Measurements from ENCODE around the gene DGLUCY. TPM values are rescaled to one million over a fixed set of nuclear protein-coding genes. Genes with fewer than 3 reads are reported as not detected.
"Not testable (repeated sequence)": the region's sequence is repeated elsewhere in the genome, so short reads cannot be mapped to it uniquely, and the experiment has no call there.

Gene DGLUCY, protein sequence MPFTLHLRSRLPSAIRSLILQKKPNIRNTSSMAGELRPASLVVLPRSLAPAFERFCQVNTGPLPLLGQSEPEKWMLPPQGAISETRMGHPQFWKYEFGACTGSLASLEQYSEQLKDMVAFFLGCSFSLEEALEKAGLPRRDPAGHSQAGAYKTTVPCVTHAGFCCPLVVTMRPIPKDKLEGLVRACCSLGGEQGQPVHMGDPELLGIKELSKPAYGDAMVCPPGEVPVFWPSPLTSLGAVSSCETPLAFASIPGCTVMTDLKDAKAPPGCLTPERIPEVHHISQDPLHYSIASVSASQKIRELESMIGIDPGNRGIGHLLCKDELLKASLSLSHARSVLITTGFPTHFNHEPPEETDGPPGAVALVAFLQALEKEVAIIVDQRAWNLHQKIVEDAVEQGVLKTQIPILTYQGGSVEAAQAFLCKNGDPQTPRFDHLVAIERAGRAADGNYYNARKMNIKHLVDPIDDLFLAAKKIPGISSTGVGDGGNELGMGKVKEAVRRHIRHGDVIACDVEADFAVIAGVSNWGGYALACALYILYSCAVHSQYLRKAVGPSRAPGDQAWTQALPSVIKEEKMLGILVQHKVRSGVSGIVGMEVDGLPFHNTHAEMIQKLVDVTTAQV
- 10 to 100 TPM; 73.8 to 88.7 TPM for total RNA-seq

DNA sequence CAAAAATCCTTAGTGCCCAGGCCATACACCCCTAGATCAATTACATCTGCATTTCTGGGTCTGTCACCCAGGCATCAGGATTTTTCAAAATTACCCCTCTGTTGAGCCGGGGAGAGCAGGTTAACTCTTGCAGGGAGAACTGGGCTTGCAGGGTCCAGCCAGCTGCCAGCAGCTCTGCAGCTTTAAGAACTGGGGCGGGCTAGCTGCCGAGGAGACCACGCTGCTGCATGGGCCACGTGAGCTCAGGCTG, at the start of gene DGLUCY:
DGLUCY (plus strand) TSS at position 245 of the 250 bp plus-strand sequence. CDS start 46,222 bp downstream, outside the sequence.
- peak within 1 kb of the TSS; percentile 95 for H3K27ac Mint-ChIP-seq
- H3K9me3 Mint-ChIP-seq, result no peaks in the 10 kb centered on the region
- no peaks in the 10 kb centered on the region for H3K27me3 Mint-ChIP-seq
- peak within 1 kb of the TSS; percentile 86 for H3K4me3 Mint-ChIP-seq
- H3K36me3 Mint-ChIP-seq (ENCODE audit: low read depth), result peaks cover 45% of the 10 kb centered on the region
- peaks cover 42% of the 10 kb centered on the region for H3K4me1 Mint-ChIP-seq
- no peak for ATAC-seq (replicated peaks)

DNA sequence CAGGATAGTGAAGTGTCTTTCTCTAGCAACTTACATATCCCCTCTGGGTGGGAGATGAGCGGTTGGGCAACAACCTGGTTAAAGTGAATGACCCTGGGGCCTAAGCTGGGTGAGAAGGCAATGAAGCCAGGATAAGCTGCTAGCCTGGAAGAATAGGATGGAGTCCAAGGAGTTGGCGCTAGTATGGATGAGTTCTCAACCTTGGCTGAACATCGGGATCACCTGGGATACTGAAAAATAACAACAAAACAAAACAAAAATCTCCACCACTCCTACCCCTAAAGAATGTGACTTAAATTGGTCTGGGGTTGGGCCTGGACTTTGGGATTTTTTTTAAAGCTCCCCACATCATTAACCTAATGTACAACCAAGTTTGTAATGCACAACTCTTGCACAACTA, 48.6 kb upstream of the DGLUCY start:
- ATAC-seq (replicated peaks), result no peak
- no peaks in the 10 kb centered on the region for H3K9me3 Mint-ChIP-seq
- no peaks in the 10 kb centered on the region for H3K27me3 Mint-ChIP-seq
- H3K36me3 Mint-ChIP-seq (ENCODE audit: low read depth), result no peaks in the 10 kb centered on the region
- no peak overlapping the region for H3K4me3 Mint-ChIP-seq
- H3K4me1 Mint-ChIP-seq, result peaks cover 46% of the 10 kb centered on the region
- peak overlapping the region; percentile 39 for H3K27ac Mint-ChIP-seq

DNA sequence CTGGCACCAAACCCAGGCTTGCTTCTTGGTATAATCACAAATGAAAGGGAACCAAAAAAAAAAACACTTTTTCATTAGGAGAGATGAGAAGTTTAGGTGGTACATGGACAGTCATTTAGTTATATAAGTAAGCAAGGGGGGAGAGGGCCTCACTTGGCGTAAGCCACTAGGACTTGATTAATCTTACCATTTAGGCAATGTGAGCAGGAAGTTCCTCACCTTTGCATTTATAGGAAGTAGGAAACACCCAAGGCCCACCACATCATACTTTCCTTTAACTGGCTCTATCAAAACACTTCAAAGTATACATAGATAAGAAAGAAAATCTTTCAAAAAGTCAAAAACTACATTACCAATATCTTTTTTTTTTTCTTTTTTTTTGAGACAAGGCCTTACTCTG, 46.7 kb upstream of the DGLUCY start:
- H3K9me3 Mint-ChIP-seq, result no peaks in the 10 kb centered on the region
- no peaks in the 10 kb centered on the region for H3K36me3 Mint-ChIP-seq (ENCODE audit: low read depth)
- H3K4me3 Mint-ChIP-seq, result peak overlapping the region; percentile 53
- no peak for ATAC-seq (replicated peaks)
- no peaks in the 10 kb centered on the region for H3K27me3 Mint-ChIP-seq
- H3K27ac Mint-ChIP-seq, result peak overlapping the region; percentile 86
- H3K4me1 Mint-ChIP-seq, result peaks cover 51% of the 10 kb centered on the region

DNA sequence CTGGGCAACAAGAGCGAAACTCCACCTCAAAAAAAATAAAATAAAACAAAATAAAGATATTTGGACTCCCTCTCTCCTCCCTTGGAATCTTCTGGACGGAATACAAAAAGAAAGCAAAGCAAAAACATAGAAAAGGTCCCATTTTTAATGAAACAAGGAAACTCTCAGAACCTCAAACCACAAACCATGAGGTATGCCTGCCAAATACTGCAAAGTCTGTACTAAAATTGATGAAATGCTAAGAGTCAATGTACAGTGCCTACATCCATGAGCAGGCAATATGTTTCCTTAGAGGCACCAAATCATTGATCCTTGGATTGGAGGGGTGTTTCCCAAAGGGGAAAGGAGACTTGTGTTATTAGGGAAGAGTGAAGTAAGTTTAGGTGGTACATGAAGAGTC, 45.2 kb upstream of the DGLUCY start:
- H3K27ac Mint-ChIP-seq, result peak overlapping the region; percentile 51
- H3K4me3 Mint-ChIP-seq, result peak overlapping the region; percentile 53
- ATAC-seq (replicated peaks), result peak; percentile 55
- peaks cover 41% of the 10 kb centered on the region for H3K4me1 Mint-ChIP-seq
- H3K9me3 Mint-ChIP-seq, result no peaks in the 10 kb centered on the region
- H3K36me3 Mint-ChIP-seq (ENCODE audit: low read depth), result no peaks in the 10 kb centered on the region
- H3K27me3 Mint-ChIP-seq, result no peaks in the 10 kb centered on the region

DNA sequence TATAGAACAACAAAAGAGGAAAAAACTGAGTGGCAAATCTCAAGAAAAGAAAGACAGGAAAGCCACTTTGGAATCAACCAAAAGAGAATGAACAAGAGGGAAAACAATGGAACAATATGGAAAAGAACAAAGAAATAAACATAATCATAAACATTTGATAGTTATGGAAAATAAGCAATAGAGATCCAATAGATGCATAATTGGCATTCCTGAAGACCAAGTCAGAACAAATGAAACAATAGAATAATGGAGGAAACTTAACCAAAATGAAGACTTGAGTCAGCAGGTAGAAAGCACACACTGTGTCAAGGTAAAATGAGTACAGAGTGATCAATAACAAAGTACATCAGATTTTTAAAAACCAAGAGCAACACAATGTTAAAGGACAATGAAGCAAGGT, 43.3 kb upstream of the DGLUCY start:
- ATAC-seq (replicated peaks), result no peak
- Mint-ChIP-seq H3K9me3 (no peaks in the 10 kb centered on the region), H3K27me3 (no peaks in the 10 kb centered on the region), H3K36me3 (ENCODE audit: low read depth) (no peaks in the 10 kb centered on the region), H3K4me1 (peaks cover 29% of the 10 kb centered on the region), H3K4me3 (no peak overlapping the region), H3K27ac (no peak overlapping the region)

DNA sequence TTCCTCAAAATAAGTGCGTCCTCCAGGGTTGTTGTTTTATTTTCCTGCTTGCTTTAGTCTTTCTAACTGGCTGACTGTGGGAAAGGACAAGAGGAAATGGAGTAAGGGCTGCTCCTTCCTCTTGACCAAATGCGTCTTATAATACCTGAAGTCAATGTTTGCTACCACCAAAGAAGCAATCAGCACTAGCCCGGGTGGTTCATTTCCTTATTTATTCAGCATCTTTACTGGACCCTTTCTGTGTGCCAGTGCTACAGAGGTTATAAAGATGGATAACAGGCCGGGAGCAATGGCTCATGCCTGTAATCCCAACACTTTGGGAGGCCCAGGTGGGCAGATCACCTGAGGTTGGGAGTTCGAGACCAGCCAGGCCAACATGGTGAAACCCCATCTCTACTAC, 38.3 kb upstream of the DGLUCY start:
- H3K27ac Mint-ChIP-seq, result no peak overlapping the region
- no peak for ATAC-seq (replicated peaks)
- H3K4me1 Mint-ChIP-seq, result peaks cover 33% of the 10 kb centered on the region
- no peak overlapping the region for H3K4me3 Mint-ChIP-seq
- H3K27me3 Mint-ChIP-seq, result no peaks in the 10 kb centered on the region
- no peaks in the 10 kb centered on the region for H3K36me3 Mint-ChIP-seq (ENCODE audit: low read depth)
- no peaks in the 10 kb centered on the region for H3K9me3 Mint-ChIP-seq

DNA sequence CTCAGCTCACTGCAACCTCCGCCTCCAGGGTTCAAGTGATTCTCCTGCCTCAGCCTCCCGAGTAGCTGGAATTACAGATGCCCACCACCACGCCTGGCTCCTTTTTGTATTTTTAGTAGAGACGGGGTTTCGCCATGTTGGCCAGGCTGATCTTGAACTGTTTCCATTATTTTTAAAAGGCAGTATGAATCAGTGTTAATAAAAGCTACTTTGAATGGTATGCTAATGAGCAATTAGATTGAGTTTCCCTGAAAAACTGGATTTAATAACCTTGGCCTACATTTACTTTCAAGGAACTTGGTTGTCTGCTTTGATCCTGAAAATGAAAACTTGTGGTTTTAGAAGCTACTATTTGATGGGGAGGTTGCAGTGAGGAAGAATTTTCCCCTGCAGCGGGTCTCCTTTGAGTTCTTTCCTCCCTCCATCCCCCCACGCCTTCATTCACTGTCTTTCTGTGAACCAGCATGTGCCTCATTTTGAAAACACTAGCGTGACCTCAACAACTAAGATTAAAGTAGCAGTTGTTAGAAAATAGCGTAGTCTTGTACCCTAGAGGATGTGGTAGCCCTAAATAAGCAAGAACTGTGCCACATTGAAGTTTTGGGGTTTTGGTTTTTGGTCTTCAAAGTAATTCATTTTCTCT, 35.7 kb upstream of the DGLUCY start:
- Mint-ChIP-seq H3K4me1 (peaks cover 30% of the 10 kb centered on the region), H3K9me3 (no peaks in the 10 kb centered on the region), H3K4me3 (peak overlapping the region; percentile 65), H3K27me3 (no peaks in the 10 kb centered on the region), H3K27ac (peak overlapping the region; percentile 77), H3K36me3 (ENCODE audit: low read depth) (no peaks in the 10 kb centered on the region)
- peak; percentile 98 for ATAC-seq (replicated peaks)

DNA sequence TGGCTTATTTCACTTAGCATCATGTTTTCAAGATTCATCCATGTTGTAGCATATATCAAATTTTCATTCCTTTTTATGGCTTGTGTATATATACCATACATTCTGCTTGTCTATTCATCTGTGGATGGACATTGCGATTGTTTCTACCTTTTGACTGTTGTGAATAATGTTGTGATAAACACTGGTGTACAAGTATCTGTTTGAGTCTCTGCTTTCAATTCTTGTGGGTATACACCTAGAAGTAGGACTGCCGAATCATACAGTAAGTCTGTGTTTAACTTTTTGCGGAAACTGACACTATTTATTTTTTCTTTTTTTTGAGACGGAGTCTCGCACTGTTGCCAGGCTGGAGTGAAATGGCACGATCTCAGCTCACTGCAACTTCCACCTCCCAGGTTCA, 33.8 kb upstream of the DGLUCY start:
- Mint-ChIP-seq H3K36me3 (ENCODE audit: low read depth) (no peaks in the 10 kb centered on the region), H3K27ac (no peak overlapping the region), H3K4me1 (peaks cover 28% of the 10 kb centered on the region), H3K4me3 (peak overlapping the region; percentile 26), H3K9me3 (no peaks in the 10 kb centered on the region), H3K27me3 (no peaks in the 10 kb centered on the region)
- peak; percentile 18 for ATAC-seq (replicated peaks)

DNA sequence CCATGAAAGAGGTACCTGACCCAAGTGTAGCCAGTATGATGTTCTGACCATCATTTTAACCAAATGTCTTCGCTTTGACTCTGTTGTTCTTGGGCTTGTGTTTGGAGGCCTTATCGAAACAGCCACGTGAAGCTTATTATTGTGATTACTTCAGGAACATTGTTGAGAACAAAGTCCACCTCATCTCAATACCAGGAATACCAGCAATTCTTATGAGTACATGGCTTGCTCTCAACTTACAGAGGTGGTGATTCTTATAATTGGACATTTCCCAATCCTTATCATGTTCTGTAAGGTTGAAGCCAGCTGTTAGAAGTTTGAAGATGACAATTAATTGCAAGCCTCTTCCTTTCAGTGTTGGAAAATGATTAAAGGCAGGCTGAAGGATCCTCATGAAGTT, 31.6 kb upstream of the DGLUCY start:
- H3K4me3 Mint-ChIP-seq, result no peak overlapping the region

DNA sequence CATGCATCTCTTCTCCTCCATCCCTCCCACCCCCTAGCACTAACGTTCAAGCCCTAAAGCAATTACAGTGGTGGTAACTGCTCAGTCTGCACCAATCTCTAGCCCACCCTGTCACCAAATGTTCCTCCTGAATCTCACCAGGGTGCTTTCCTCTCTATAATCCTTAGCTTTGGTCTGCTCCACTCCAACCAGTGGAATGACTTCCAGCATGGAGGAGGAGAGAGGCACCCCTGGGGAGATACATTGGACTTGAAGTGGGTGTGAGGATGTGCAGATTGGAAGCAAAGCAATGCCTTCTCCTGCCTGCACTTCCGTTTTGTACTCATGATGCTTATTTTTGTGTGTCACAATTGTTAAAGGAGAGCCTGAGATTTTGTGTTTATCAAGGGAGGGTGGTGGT, 29.4 kb upstream of the DGLUCY start:
- Mint-ChIP-seq H3K4me3 (no peak overlapping the region), H3K36me3 (ENCODE audit: low read depth) (no peaks in the 10 kb centered on the region), H3K27ac (no peak overlapping the region), H3K4me1 (peaks cover 6% of the 10 kb centered on the region), H3K9me3 (no peaks in the 10 kb centered on the region), H3K27me3 (no peaks in the 10 kb centered on the region)
- ATAC-seq (replicated peaks), result no peak

More for the DNA sequence above, 31.6 kb upstream of the DGLUCY start:
- no peak for ATAC-seq (replicated peaks)
- Mint-ChIP-seq H3K27me3 (no peaks in the 10 kb centered on the region), H3K4me1 (peaks cover 16% of the 10 kb centered on the region), H3K27ac (no peak overlapping the region), H3K36me3 (ENCODE audit: low read depth) (no peaks in the 10 kb centered on the region), H3K9me3 (no peaks in the 10 kb centered on the region)

DNA sequence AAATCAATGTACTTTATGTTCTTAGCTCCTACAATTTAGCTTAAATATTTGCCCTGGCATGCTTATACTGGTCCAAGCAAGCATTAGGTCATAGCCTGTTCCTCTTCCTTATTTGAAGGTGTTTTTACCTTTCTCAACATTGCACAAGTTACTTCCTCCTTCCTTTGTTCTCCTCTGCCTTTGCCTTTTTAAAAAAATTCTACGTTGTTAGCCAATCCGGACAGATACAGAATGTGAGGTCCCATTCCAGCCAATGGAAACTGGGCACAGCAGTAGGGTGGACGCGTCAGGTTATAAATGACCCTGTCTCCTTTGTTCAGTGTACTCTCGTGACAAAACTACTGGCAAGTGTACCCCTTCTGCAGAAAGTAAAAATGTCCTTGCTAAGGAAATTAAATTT, 26.4 kb upstream of the DGLUCY start:
- not testable (repeated sequence) for H3K27me3 Mint-ChIP-seq; ATAC-seq (replicated peaks); H3K36me3 Mint-ChIP-seq (ENCODE audit: low read depth); H3K27ac Mint-ChIP-seq; H3K4me1 Mint-ChIP-seq; H3K4me3 Mint-ChIP-seq; H3K9me3 Mint-ChIP-seq

DNA sequence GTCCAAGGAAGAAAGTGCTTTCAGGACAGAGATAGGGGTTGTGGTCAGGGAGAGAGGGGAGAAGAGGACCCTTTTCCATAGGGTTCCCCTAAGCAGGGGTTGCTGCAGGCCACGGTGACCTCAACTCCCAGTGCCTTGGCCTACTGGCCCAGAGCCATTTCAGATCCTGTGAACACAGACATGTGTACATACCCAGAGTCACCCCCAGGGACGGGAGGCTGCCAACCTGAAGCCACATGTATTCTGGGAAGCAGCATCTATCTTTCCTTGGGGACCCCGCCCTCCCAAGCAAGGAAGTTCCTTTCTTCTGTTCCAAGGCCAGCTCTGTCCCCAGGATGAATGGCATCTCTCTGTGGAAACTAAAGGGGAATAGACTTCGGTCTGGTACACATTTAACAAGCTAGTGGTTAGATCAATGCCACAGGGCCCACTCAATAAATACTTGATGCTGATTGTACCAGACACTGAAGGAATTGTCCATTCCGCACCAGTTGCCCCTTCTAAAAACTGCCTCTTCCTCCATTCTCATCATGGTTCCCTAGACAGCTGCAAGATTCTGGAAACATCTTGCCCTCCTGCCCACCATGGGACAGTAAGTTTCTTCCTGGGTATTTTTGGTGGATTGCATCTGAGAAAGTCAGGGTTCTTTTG, 25.2 kb upstream of the DGLUCY start:
- no peak overlapping the region for H3K27ac Mint-ChIP-seq
- no peak for ATAC-seq (replicated peaks)
- H3K27me3 Mint-ChIP-seq, result no peaks in the 10 kb centered on the region
- H3K4me1 Mint-ChIP-seq, result peaks cover 5% of the 10 kb centered on the region
- H3K4me3 Mint-ChIP-seq, result no peak overlapping the region
- H3K36me3 Mint-ChIP-seq (ENCODE audit: low read depth), result no peaks in the 10 kb centered on the region
- no peaks in the 10 kb centered on the region for H3K9me3 Mint-ChIP-seq

DNA sequence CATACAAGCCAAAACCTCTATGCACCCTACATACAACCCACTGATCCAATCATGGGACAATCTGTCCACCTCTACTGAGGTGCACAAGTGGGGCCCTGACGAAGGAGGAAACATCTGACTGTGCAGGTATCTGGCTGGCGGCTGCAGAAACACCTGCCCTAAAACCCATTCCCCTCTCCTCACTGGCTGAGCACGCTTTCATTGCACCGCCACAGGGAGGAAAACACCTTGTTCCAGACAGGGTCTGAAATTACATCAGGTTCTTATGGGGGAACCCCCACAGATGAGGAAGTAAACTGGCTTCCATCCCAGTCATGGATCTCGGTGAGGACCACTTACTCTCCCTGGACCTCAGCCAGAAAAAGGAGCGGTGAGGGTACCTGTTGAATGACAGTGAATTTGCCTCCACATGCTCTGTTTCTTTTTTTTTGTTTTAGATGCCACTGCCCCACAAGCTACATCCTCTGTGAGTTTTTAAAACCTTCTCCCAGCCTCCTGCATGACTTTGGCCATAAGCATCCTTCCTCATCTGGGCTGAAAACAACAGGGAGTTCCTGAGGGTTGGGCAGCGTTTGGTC, 23.8 kb upstream of the DGLUCY start:
- H3K9me3 Mint-ChIP-seq, result no peaks in the 10 kb centered on the region
- no peaks in the 10 kb centered on the region for H3K36me3 Mint-ChIP-seq (ENCODE audit: low read depth)
- no peak for ATAC-seq (replicated peaks)
- H3K4me3 Mint-ChIP-seq, result no peak overlapping the region
- no peaks in the 10 kb centered on the region for H3K27me3 Mint-ChIP-seq
- peak overlapping the region; percentile 41 for H3K27ac Mint-ChIP-seq
- peaks cover 5% of the 10 kb centered on the region for H3K4me1 Mint-ChIP-seq

DNA sequence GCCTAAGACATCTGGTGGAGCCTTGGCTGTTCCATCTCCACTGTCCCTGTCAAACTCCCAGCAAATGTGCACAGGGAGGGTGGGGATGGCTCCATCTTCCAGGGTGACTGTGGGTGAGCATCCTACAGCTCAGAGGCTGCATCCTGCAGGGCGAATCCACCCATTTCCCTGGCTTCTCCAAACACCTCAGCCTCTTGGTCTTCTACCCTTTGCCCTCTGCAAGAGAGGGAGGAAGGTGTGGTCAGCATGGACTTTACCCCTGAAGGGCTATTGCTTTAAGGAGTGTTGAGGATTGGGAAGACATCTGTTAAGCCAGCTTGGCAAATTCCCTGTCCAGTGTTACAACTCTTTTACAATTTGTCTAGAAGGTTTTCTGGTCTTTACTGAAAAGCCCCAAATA, 23.1 kb upstream of the DGLUCY start:
- Mint-ChIP-seq H3K36me3 (ENCODE audit: low read depth) (no peaks in the 10 kb centered on the region), H3K27me3 (no peaks in the 10 kb centered on the region), H3K9me3 (no peaks in the 10 kb centered on the region), H3K4me3 (no peak overlapping the region), H3K4me1 (peaks cover 5% of the 10 kb centered on the region), H3K27ac (no peak overlapping the region)
- ATAC-seq (replicated peaks), result no peak
